ENCODE data around the gene PIP4K2A.
"Not testable (repeated sequence)": the region's sequence is repeated elsewhere in the genome, so short reads cannot be mapped to it uniquely, and the experiment has no call there.

Gene PIP4K2A

DNA sequence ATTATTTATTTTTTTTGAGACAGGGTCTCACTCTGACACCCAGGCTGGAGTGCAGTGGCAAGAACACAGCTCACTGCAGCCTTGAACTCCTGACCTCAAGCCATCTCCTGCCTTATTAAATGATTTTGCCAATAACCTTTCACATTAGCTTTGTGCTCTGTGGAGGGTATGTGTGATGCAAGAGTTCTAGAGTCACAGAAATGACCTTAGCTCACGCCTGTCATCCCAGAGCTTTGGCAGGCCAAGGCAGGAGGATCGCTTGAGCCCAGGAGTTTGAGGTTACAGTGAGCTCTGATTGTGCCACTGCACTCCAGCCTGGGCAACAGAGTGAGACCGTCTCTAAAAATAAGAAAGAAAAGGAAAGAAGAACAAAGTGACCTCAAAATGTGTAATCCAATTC, 4.3 kb upstream of the PIP4K2A start:
- DNase-seq = not testable (repeated sequence)

DNA sequence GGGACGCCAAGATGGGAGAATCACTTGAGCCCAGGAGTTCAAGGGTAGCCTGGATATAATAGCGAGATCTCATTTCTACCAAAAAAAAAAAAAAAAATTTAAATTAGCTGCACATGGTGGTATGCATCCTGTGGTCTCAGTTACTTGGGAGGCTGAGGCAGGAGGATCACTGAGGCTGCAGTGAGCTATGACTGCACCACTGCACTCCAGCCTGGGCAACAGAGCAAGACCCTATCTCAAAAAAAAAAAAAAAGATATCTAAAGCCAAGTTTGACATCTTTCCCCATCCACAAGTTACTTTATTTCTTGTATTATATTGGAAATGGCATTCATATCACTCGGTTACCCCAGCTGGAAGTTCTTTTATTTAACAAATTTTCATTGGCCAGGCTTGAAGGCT, 3.4 kb upstream of the PIP4K2A start:
- DNase-seq = no peak

DNA sequence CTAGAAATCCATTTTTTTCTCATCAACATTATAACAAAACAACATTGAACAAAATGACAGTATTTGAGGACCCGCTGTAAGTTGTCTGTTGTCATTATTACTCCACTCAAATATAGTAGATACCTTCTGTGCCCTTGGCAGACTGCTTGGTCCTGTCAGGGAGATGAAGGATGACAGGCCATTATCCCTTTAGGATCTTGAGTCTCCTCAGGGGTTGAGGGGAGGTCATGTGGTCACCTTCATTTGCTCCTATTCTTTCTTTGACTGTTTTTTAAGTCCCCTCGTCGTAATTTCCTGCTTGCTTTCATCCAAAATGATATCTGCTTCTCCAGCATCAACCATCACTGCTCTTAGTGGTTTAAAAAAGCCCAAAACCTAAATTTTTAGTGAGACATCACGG, 2.6 kb upstream of the PIP4K2A start:
- DNase-seq = no peak

DNA sequence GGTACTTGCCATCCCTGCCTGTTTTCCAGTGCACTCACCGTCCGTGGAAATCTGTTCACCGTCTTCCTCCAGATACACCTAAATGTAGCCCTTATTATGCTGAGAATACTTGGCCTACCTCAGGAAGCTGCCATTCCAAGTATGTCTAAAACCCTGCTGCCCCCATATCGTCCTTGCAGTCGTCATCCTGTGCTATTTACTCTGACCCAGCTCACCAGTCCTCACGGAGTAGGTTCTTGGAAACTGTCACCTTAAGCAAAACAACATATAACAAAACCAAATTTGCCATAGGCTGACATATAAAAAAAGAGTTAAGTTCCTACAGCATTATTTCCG, 880 bp upstream of the PIP4K2A start:
- DNase-seq = no peak

DNA sequence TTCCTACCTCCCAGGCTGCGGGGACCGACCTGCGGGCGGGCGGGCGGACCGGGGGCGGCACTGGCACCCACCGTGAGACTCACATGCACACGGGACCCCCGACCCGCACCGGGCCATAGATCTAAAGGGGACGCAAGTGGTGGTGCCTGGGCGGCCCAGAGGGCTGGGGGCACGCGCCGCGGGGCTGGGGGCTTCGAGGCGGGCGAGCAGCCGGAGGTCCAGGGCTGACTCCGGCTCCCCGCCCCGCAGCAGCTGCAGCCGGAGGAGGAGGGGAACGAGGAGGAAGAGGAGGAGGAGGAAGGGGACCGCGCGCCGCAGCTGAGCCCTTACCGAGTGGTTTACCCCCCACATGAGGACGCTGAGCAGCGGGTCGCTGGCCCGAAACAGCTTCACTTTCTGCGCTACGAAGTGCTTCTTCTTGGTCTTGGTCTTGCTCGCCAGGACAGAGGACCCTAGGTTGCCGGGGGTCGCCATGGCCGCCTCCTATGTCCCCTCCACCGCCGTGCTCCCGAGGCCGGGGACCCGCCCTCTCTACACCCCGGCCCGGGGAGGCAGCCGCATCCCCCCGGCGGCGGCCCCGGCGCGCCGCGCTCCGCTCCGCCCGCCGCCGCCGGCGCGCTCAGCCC, 412 bp downstream of the PIP4K2A start:
- DNase-seq = no peak

DNA sequence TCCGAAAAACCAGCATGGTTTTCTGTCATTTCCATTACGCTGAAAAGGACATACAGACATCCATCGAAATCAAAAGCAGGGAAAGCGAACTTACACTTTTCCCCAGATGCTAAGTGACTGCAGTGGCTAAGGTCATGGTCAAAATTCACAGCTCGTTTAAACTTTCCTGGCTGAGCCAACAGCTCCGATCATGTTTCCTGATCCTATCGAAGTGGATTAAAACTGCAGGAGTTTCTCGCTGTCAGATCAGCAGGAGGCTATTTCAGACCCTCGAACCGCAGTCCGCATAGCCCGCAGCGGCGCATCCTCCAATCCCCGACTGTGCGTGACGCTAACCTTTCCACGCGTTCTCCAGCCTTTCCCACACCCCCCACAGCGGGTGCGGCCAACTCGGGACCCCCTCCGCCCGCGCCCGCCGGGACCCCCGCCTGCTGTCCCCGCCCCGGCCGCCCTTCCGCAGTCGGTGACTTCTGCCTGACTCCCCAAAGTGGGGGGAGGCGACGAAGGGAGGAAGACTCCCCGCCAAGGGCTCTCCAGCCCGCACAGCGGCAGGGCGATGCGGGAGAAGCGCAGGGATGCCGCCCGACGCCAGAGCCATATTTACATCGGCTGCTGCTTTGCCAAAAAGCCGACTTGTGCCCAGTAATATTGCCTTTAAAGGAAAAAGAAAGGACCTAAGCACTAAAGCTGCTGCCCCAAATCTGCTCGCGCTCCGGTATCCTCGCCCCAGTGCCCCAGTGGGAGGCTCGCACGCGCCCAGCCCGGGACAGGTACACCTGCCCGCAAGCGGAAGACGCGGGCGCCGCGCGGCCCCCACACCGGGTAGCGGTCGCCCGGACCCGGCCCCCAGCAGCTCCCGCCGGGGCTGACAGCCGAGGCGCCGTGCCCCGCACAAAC, 1.2 kb downstream of the PIP4K2A start:
- peak; percentile 33 for DNase-seq

DNA sequence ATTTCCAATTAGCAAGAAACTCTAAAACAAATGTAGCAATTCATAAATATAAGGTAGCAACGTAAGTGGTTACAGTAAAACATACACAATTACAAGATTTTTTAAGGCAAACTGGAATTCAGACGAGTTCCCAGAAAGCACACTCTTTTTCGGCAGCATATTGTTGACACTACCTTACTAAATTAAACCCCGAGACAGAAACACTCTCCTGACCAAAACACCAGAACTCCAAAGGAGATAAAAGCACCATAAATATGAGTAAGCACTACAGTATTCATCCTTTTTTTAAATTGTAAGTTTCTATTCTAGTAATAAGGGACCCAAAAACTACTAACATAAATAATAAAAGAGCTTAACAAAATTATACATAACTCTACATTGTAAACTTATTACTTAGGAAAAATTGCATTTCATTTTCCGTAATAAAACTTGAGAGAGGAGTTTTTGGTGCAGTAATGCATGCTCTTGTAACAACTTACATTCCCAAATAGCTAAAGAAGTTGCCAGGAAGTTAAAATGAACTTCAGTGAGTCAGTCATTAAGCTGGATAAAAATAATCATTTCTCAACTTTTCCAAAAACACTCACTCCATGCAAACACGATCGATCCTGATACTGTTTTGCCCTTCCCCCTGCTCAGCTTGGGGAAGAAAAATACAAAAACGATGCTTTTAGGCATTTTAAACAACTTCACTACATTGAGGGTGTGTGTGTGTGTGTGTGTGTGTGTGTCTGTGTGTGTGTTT, 2.0 kb downstream of the PIP4K2A start:
- no peak for DNase-seq

DNA sequence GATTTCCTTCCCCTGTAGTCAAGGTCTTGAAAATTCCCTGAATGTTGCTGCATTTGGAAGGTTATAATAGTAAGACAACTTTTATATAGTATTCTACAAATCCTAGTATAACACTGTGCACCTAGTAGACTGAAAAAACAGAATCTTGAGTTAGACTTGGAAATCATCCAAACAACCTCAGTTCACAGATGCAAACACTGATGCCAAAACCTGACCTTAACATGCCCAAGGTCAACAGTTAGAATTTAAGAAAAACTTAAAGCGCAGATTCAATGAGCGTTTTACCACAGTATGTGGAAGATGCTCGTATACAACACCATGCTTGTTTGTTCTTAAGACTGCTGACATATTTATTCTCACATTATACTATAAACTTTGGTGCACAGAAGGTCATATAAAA, 3.0 kb downstream of the PIP4K2A start:
- no peak for DNase-seq

DNA sequence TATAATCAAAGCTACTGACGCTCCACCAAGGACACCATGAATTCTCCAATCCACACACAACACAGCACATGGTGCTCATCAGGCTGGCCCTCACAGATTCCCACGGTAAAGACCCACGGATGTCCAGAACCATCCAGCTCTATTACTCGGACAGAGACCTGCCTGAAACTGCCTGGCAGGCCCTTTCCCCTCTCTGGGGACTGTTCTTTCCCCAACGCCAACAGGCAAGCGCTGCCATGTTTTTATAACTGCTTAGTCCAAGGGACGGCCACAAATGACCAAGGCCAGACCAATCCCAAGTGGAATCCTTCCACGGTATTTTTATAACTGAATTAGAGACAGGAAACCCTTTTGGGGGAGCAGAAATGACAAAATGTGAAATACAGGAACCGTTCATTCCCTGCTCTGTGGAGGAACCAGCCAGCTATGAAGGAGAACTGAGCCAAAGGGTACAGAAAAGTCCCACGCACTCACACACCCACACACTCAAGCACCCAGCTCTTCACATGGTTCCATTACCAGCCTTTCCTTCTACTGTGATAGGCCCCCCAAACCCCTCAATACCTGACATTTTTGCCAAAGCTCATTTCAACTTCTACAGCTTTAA, 4.1 kb downstream of the PIP4K2A start:
- no peak for DNase-seq

DNA sequence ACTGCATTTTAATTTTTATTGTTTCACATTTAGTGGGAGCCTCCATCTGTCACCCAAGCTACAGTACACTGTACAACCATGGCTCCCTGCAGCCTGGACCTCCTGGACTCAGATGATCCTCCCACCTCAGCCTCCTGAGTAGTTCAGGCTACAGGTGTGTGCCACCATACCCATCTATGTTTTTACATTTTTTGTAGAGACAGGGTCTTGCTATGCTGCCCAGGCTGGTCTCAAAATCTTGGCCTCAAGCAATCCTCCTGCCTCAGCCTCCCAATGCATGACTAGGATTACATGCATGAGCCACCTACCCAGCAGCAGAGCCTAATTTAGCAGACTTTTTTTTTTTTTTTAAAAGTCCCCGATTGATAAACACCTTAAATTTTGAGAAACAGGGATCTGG, 5.6 kb downstream of the PIP4K2A start:
- no peak for DNase-seq

DNA sequence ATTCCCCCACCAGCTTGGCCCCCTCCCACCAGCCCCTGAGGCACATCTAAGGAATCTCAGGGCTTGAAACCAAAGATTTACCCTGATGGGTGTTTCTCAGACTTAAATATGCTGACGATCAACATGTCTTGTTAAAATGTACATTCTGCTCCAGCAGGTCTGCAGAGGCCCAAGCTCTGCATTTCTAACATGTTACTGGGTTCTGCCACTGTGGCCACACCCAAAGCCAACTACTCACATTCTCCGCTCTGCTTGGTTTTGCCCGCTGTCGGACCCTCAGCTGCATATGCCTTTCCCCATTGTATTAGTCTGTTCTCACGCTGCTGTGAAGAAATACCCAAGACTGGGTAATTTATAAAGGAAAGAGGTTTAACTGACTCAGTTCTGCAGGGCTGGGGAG, 8.9 kb downstream of the PIP4K2A start:
- no peak for DNase-seq

DNA sequence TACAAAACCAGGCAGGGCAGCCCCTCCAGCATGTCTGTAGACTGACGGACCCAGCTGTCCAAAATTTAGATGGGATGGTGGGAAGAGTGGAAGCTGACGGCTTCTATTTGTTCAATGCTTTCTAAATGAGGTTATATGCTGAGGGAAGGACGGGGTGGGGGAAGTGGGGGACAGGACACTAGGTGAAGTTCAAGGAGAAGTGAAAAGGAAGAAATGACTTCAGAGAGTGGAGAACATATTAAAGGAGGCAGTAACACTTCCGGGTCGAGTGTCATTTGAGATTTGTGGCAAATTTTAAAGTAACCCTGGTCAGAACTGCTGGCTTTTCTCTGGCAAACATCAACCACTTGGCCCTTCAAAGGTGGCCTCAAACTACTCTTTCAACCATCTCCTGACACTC, 9.4 kb downstream of the PIP4K2A start:
- no peak for DNase-seq

DNA sequence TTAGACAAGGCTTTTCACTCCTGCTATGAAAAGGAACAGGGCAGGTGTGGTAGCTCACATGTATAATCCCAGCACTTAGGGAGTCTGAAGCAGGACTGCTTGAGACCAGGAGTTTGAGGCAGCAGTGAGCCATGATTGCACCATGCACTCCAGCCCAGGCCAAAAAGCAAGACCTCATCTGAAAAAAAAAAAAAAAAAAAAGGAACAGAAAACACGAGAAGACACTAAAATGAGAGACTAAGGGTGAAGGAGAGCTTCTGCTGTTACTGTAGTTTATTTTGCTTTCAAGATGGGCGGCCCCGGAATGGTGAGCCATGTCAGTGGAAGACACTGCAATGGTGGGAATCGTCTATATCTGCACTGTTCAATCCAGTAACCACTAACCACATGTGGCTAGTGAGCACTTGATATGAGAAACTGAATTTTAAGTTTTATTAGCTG, 9.9 kb downstream of the PIP4K2A start:
- DNase-seq = no peak

DNA sequence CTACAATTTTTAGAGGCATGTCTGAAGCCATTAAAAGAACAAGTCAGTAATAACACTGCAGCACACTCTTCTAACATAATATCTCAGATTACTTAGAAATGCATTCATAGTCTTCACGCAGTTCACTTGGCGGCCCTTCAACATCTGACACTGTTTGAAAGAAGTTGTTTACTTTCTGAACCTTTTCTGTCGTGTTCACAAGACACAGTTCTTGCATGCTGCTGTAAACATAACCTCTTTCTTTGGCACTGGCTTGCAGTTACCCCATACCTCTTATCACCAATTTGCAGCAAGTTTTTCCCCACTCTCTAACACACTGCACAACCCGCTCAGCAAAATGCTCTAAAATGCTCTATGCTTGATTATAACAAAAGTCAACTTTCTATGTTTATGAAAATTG, 12.0 kb downstream of the PIP4K2A start:
- DNase-seq = no peak

DNA sequence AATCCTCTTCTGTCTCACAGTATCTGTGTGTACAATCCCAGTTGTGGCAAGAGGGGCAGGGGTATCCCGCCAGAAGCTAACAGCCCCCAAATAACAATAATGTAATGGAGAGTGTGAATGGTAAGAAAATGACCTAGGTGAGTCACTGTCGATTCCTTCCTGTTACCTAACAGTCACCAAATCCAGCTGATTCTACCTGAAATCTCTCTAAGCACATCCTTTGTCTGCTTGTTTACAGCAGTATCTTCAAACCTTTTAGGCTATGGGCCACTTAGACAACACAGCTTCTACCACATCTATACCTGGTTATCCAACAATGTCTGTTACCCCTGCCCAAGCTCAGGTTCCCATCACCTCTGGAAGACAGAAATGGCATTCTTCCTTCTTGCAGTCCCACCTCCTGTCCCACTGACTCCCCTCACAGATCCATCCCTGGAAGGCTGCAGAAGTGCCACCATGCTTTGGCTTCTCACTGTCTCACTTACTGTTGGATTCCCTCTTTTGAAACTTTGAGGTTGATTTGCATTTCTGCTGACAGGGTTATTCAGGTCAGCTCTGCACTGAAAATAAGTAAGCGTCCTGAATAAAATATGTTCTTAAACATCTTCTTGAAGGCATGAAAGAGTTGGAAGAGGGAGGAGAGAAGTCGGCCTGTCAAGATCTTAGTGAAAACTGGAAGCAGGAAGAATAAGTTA, 13.1 kb downstream of the PIP4K2A start:
- DNase-seq = no peak

DNA sequence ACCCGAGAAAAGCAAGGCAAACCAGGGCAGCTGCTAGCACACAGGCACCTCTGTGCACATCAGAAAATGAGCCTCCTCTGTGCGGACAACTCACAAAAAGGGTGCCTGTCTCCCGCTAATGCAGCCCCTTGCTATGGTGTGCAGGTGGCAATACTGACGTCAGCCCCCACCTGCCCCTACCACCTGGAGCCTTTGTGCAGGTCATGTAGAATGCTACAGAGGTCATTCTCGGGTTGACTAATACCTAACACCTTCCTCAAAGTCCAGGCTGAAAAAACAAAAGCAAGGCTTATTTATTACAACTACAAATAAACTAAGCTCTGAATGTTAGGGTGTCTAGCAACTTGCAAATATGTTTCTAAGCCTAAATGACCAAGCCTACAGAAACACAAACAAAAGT, 13.9 kb downstream of the PIP4K2A start:
- no peak for DNase-seq

DNA sequence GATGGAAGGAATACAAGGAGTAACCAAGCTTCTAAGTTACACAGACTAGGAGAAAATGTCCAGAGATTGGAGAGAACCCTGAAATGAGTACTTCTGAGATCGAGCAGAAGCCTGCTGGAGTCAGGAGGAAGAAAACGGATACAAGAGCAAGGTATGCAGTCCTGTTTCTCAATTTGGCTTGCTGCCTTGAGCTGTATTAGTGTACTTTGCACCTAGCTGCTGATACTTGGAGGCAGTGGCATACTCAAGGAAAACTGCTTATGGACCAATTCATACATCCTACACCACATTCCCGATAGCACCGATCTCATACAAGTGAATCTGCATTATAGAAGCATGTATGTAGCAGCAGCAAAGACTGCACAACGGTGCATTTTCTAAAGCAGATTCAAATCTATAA, 14.4 kb downstream of the PIP4K2A start:
- DNase-seq = no peak

DNA sequence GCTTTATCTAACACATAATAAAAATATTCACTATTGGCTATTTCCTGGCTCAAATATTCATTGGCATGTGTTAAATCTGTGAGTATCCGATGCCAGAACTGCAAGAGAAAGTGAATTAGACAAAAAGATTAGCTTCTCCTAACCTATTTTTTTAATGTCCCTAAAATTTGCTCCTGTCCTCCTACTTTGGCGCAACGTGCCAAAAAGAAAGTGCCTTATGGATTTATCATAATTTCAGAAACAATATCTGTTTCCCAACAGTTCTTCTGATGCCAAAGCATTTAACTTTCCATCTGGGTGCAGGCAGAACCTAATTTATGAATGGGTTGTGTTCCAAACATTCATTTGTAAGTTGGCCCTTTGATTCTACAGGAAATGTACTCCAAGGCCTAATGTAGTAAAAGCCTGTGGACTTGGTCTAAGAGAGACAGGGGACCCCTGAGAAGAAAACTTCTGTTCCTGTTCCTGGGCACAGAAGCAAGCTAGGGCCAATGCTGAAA, 15.4 kb downstream of the PIP4K2A start:
- DNase-seq = no peak

DNA sequence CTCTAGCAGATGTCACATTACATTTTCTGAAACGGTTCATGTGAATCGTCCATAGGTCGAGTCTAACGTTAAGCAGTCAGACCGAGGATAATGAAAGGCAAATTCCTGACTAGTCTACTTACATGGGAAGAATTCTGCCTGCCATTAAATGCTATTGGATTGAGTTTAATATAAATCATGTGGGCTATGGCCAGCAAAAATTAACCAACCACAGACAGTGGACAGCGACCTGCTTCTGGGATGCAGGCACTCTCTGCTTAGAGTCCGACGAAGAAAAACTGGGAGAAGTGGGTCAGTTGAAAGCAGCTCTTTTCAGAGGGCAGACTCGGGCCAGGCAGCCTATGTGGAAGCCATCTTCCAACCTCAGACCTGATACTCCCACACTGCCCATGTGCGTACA, 16.6 kb downstream of the PIP4K2A start:
- DNase-seq = no peak

DNA sequence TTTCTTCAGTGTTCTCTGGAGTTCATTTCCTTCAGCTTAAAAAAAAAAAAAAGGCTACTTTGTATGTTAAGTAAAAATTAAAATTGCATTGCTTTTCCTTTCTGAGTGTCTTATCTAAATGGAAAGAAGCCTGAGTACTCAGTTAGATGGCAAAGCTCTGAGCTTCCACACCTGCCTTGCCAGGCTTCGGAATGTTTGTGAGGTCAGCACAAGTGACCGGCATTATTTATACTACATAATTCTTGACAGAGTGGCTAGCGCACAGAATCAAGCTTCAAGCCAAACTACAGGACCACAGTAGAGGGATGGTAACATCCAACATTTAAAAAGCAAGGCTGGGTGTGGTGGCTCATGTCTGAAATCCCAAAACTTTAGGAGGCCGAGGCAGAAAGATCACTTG, 17.3 kb downstream of the PIP4K2A start:
- DNase-seq = no peak

DNA sequence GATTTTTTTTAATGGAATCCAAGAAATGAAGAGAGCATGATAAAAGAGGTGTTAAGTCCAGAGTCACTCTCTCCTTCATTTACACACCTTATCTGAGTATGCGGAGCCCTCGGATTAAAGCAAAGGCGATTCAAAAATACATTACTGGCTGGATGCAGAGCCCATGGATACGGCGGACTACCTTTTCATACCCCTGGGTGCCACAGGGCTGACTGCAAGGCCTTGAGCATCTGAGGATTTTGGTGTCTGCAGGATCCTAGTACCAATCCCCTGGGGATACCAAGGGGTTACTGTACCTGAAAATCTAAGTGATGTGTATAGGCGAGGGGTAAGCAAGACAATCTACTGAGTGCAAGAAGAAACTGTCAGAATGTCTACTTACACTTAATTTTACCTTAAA, 20.5 kb downstream of the PIP4K2A start:
- DNase-seq = no peak

DNA sequence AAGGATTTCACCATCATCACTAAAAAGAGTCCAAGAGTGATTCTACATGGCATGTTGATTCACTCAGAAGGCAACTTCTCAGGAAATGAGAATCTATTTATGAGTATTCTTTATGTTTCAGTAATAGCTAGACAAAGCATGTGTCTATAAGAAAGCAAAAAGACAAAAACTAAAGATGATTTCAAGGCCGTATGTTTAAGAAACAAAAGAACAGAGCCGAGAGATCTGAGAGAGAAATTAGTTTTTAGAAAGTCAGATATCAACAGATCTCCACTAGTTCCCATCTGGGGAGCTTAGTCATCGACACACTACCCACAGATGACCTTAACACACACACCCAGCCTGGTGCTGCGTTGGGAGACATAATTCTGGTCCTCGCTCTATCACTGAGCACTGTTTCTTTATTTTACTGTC, 21.0 kb downstream of the PIP4K2A start:
- DNase-seq = no peak

DNA sequence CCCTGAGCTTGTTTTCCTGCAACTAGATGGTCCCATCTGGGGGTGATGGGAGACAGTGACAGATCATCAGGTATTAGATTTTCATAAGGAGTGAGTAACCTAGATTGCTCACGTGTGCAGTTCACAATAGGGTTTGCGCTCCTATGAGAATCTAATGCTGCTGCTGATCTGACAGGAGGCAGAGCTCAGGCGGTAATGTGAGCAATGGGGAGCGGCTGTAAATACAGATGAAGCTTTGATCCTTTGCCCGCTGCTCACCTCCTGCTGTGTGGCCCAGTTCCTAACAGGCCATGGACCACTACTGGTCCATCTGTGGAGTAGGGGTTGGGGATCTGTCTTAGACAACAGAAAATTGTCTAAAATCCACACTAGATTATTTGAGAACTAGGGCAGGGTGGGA, 22.3 kb downstream of the PIP4K2A start:
- not testable (repeated sequence) for DNase-seq
